ENCODE results near the gene PPP4R1.
A peak's percentile ranks its signal among the peaks of the same experiment; 100 is the strongest.
"Not testable (repeated sequence)": the region's sequence is repeated elsewhere in the genome, so short reads cannot be mapped to it uniquely, and the experiment has no call there.

The PPP4R1 gene, protein sequence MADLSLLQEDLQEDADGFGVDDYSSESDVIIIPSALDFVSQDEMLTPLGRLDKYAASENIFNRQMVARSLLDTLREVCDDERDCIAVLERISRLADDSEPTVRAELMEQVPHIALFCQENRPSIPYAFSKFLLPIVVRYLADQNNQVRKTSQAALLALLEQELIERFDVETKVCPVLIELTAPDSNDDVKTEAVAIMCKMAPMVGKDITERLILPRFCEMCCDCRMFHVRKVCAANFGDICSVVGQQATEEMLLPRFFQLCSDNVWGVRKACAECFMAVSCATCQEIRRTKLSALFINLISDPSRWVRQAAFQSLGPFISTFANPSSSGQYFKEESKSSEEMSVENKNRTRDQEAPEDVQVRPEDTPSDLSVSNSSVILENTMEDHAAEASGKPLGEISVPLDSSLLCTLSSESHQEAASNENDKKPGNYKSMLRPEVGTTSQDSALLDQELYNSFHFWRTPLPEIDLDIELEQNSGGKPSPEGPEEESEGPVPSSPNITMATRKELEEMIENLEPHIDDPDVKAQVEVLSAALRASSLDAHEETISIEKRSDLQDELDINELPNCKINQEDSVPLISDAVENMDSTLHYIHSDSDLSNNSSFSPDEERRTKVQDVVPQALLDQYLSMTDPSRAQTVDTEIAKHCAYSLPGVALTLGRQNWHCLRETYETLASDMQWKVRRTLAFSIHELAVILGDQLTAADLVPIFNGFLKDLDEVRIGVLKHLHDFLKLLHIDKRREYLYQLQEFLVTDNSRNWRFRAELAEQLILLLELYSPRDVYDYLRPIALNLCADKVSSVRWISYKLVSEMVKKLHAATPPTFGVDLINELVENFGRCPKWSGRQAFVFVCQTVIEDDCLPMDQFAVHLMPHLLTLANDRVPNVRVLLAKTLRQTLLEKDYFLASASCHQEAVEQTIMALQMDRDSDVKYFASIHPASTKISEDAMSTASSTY

DNA sequence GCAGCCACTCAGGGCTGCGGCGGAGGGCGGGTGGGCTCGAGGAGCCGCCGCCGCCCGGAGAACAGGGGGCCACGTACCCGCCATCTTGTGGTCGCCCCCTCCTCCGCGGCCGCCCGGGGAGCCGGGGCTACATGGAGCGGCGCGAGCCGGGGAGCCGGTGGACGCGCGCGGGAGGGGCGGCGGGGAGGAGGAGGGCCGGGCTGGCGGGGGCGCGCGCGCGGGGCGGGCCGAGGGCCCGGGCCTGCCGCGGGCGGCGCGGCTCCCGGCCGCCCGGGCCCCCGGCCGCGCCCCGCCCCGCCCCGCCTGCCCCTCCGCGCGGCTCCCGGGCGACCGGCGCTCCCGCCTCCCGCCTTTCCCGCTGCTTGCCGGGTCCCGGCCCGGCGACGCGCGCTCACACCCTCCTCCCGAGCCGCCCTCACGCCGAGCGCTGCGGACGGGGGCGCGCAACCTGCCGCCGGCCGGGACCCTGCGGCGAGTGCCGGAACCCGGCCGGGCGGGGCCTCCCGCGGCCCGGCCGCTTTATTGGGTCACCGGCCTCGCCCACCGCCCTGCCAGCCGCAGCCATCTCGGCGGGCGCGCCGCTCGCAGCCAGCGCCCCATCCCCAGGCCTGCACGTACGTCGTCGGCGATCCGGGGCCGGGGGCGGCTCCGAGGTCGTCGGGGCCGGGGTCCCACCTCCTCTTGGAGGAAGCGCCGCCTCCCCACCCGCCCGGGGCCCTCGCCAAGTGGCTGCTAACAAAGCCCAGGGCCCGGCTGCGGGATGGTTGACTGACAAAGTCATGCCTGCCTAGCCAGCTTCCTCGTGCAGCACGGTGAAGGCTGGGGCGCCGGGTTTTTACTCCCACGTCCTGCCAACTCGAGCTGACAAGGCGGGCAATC lies at the start of gene PPP4R1:
PPP4R1 (minus strand) TSS at position 159 of the 879 bp plus-strand sequence; CDS start at position 84, 75 bp downstream.
- DNase-seq (ENCODE audit: low spot score), result peak; percentile 78

DNA sequence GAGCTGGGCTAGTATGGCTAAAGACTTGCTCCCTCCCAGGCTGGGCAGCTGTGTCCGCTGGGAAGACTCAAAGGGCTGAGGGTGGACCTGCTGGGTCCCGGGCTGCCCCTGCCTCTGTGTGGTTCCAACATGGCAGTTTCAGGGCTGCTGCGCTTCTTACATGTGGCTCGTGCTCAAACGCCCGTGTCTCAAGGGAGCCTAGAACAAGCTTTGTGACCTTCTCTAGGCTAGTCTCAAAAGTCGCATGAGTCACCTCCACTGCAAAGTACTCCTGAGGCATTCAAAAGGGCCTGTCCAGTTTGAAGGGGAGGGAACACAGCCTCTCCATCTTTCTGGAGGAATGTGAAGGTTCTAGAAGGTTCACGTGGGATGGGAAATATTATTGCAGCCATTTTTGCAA lies 49.0 kb upstream of the PPP4R1 start:
- no peak for DNase-seq (ENCODE audit: low spot score)

DNA sequence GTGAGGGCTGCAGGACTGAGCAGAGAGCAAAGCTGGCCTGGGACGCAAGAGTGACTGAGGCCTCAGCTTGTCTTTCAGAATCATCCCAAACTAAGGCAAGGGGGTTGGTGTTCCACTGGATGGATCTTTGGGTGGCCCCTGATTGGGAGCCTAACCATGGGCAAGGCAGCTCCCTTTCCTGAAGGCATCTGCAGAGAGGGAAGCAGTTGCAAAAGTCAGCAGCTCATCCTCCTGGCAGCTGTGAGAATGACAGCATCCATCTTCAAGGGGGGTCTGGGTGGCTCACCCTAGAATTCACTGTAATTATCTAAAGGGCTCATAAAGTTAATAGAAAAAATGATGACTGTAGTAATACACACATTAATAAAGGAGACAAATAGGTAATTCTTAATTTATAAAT lies 47.2 kb upstream of the PPP4R1 start:
- no peak for DNase-seq (ENCODE audit: low spot score)

DNA sequence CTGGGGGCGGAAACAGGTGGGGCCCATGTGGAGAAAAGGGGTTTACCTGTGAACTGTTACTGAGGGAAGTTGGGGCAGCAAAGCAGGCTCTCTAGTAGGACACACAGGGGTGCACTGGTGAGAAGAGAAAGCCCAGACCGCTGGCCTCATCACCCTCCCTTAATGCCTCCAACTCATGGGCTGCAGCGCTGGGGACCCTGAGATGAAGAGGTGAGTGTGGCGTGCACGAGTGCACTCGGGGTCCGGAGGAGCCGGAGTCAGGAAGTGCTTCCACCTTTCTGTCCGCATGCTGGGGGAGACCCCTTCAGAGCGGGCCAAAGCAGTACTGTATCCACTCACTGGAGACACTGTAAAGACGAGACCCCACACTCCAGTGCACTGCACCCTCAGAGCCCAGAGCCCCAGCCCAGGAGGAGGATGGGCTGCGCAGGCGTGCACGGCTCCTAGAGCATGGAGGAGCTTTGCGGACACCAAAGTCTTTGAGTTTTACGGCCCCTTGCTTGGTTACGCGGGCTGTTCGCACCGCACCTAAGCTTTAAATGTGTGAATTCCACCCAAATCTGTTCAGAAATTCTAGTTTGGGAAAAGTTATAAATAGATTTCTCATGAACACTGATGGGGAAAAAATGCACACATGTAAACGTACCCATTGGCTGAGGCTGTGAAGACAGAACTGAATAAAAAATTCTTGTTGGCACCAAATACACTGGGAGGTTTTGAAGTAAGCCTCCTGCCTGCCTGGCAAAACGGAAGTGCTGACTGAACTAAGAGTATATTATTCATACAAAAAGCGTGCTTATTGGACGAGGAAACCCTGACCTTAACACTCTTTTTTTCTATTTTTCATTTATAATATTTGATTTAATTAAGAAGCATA lies 45.4 kb upstream of the PPP4R1 start:
- no peak for DNase-seq (ENCODE audit: low spot score)

DNA sequence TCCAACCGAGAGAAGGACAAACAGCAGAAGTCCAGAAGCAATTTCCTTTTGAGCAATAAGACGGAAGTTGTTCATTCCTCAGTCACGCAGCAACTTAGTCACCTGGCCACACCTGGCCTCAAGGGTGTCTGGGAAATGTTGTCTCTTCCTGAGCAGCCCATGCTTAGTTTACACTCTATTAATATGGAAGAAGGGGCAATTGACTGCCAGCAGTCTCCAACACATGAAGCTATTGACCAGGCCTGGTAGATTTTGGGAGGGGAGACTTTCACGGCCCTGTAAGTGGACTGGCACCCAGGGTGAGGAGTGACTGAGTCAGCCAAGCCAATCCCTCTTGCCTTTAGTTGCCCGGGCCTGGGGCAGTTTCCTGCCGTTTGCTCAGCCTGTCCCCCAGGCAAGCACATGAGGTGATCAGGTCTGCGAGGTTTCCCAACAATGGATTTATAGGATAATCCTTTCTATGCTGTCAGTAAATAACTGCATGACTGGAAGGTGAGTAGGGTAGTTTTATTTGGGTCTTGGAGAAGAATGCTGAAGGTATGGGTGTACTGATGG lies 43.8 kb upstream of the PPP4R1 start:
- no peak for DNase-seq (ENCODE audit: low spot score)

DNA sequence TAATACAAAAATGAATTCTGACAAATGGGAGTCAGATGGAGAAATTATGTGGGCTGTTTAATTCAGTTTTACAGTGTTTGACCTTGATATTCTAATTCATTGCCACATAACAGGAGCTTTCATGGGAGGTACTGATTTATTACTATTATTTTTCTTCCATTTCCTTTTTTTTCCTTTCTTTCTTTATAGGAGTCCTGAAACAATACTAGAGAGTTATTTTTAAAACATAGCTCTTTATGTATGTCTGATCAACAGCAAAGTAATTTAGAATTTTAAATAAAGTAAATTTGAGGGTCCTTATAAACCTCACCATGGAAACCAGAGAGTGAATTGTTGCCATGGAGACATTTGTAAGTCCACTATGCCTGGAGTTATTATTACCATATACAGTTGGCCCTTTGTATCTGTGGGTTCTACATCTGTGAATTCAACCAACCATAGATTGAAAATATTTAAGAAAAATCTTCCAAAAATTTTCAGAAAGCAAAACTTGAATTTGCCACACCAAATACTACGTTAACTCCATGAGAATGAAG lies 40.9 kb upstream of the PPP4R1 start:
- no peak for DNase-seq (ENCODE audit: low spot score)

DNA sequence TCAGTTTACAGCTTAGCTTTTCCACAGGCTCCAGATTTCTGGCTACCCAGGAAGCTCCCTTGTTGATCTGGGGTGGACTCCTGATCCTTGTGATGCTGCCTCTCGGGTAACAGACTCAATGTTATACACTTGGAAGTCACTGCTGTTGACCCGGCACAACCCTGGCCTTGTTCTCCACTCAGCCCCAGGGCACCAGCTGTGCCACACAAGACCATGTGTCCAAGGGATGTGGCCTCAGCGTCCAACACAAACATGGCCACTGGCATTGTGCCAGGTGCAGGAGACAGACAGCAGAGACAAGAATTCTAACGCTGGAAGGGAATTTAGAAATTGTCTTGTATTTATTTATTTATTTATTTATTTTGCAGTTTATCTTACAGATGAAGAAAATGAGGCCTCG lies 39.0 kb upstream of the PPP4R1 start:
- DNase-seq (ENCODE audit: low spot score), result peak; percentile 94

DNA sequence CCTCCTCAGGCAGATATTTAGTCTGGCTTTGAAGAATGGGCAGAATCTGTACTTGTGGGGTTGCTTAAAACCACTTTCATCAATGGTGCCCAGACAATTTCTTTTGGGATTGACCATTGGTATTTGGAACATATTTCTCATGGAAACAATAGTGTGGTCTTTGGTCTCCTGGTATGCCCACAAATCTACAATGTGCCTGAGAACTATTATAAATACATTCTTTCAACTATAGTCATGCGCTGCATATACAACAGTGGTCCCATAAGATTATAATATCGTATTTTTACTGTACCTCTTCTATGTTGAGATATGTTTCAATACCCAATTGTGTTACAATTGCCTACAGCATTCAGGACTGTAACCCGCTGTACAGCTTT lies 34.8 kb upstream of the PPP4R1 start:
- DNase-seq (ENCODE audit: low spot score), result no peak

DNA sequence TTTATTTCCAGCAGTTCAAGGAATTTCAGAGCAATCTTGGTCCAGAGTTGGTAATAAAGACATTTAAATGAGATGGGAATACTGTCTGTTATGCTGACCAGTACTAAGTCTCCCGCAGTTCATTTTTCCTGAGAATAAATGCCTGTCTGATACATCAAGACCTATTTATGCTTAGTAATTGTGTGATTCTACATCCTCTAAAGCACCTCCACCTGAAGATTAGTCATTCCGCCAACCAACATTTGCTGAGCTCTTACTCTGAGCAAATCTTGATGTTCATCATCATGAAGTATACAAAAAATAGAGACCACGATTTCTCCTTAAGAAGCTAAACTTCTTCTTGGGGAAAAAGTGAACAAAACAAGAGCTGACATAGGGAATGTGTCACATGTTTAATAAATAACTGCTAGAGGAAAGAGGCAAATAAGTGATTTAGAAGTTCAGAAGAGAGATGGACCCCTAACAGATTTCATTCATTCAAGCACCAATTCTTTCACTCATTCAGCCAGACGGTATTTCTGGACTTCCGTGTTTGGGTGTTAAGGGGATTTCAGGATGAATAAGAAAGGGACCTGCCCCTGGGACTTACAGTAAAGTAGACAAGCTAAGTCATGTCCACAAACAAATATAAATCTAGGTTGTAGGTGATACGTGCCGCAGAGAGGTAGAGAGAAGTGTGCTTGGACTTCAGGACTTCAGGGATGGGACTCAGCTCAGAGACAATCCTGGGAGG lies 34.2 kb upstream of the PPP4R1 start:
- no peak for DNase-seq (ENCODE audit: low spot score)

DNA sequence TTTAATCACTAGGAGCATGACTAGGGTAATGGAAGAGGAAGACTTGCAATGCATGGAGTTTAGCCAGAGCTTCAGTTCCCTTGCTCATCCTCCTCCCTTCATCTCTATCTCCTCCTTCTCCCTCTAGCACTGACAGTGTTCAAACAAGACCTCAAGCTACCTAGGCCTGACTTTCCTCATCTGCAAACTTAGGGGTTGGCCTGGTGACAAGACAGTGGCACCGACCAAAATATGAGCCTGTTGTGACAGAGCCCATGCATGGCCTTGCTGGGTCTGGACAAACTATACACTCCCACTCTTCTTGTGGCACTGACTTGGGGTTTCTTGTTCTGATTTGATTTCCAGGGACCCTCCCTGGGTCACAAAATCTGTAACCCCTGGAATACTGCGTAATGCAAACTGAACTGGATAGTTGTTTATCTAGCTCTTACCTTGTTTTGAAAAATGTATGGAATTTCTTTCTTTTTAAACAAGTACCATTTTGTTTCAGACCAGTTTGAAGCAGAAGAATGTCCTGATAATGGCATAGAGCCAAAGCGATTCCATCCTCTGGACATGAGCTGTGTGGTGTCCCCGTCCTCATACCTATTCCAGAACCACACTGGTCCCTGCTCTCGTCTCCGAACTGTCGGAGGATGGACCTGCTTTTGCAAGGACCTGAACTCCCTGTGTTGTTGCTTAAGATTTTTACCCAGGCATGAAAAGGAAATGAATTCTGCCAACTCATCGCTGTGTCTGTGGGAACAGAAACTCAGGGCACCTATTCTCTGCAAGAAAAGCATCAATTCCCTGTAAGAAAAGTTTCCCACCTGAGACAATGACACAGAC lies 33.4 kb upstream of the PPP4R1 start:
- no peak for DNase-seq (ENCODE audit: low spot score)

DNA sequence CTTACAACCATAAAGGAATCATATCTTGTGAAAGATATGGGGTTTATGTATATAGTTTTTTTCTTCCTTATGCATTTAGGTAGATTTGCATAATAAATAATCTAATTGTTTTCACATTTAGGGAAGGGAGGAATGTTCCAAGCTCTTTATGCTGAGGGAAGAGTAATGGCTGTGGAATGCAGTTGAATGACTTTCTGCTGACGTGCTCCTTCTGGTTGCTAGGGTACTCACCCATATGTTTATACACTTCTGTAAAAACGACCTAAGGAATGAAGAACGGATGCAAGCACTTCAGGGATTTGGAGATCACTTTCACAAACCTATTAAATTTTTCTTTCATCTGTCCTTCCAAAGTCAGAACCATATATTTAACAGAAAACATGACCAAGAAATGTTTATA lies 29.2 kb upstream of the PPP4R1 start:
- no peak for DNase-seq (ENCODE audit: low spot score)

DNA sequence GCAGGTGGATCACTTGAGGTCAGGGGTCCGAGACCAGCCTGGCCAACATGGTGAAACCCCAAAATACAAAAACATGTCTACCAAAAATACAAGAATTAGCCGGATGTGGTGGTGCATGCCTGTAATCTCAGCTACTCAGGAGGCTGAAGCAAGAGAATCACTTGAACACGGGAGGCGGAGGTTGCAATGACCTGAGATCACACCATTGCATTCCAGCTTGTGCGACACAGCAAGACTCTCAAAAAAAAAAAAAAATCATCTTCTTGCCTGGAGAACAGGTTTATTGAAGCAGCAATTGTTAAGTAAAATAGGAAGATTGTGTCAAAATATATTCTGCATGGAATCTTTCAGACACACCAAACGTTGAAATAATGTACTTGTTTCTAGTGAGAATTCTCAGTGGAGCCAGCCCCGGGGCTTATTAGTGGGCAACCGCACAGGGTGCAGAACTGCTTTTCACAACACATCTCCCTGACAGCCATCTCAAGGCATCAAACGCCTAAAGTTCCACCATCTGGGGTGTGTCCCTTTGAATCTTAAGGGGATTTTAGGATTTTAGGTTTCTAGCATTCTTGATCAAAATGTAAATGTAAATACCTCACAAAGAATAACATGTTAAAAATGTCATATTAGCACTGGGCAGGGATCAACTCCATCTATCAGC lies 28.6 kb upstream of the PPP4R1 start:
- DNase-seq (ENCODE audit: low spot score), result no peak

DNA sequence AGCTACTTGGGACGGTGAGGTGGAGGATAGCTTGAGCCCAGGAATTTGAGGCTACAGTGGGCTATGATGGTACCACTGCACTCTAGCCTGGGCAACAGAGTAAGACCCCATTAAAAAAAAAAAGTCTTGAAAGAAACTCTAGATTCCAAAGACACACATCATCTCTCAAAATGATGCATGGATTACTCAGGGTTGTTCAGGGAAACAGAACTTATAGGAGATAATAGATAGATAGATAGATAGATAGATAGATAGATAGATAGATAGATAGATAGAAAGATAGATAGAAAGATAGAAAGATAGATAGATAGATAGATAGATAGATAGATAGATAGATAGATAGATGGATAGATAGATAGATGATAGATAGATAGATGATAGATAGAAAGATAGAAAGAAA lies 26.7 kb upstream of the PPP4R1 start:
- not testable (repeated sequence) for DNase-seq (ENCODE audit: low spot score)

DNA sequence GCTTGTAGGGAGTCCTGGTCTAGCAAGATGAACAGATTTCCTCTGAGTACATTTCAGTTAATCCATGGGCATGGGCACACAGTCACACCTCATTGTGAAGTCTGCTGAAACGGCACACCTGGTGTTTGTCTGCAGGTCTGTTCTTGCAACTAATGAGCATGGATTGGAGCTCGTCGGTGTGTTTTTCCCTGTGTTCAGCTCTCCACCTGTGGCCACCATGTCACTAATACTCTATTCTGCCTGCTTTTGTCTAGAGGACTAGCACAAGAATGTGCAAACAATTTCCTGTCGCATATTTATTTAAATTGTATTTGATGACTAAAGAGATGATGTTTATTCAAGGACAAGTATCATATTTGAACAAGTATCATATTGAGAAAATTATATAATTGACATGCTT lies 24.5 kb upstream of the PPP4R1 start:
- DNase-seq (ENCODE audit: low spot score), result no peak

DNA sequence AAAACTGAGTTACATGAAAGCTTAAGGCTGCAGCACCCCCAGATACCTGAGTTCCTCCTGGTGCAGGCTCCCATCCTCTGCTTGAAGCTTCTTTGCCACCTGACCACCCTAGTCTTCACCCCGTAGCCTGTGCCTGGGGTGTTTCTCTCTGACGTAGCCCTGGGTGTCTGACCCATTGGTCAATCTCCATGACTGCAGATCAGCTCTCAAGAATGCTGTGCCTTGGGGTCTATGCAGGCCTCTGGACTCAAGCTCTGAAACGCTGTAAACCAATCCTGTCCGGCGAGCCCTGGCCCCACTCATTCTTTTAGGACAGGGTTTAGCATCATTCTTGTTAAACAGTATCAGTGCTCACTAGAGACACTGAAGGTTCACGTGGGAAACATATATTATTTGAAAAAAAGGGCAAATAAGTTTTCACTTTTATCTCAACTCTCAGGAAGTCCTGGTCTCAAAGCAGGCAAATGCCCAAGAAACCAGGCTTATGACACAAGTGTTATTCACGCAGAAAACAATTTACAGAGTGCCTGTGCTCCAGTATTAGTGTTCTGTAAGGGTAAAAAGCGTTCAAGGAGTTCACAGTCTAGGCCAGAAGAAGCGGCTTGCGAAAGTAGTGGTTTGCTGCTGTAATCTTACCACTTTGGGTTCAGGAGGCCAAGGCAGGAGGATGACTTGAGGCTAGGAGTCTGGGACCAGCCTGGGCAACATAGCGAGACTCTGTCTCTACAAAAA lies 22.8 kb upstream of the PPP4R1 start:
- no peak for DNase-seq (ENCODE audit: low spot score)

DNA sequence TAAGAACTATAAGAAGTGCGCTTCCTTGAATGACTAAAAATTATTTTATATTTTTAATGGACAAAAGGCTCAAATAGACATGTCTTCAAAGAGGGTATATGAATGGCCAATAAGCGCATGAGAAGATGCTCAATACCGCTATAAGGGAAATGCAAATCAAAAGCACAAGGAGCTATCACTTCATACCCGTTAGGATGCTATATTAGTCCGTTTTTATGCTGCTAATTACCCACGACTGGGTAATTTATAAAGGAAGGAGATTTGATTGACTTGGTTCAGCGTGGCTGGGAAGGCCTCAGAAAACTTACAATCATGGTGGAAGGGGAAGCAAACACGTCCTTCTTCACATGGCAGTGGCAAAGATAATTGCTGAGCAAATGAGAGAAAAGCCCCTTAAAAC lies 20.5 kb upstream of the PPP4R1 start:
- no peak for DNase-seq (ENCODE audit: low spot score)

DNA sequence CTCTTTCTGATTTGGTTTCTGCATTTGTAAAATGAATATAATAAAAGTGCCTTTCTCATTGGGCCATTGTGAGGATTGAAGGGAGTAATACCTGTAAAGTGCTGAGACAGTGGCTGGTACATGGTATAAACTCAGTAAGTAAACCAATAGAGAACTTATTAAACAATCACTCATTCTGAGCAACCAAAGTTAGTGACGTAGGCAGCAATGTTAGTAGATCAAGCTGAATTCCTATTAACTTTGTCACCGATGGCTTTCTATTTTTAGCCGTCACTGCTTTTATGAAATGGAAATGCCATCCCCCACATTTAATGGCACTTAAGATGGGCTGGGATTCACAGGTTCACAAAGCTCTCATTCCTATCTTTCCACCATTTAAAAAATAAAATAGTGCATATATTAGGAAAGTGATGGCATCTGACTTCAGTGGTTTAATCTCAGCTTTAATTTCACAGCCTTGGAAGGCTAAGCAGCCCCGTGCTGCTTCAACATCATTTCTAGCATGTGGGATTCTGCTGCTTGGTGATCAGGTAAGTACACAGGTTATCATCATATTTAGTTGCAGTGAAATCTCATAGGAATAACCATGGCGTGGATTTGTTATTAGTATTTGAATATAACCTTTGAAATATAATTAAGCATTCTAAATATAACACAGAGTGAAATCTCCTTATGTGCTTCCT lies 17.6 kb upstream of the PPP4R1 start:
- no peak for DNase-seq (ENCODE audit: low spot score)
